Sigmoid colon (tissue), 7 donors: ENCODE data around the gene C19orf47. TPM values are rescaled to one million over a fixed set of nuclear protein-coding genes. Genes with fewer than 3 reads are reported as not detected.

Source experiments
- DNase-seq: peaks from one replicate; pipeline ENCODE4 v3.0.0-alpha.2; 2019
- H3K27ac ChIP-seq, 4 donors: fragments of 200-600 bp; sonication (generic); one replicate each; pipeline ENCODE4 v1.5.1; 2016 to 2019; ENCODE audit warnings: mild to moderate bottlenecking in 1 of 4
- H3K27me3 ChIP-seq, 3 donors: fragments of 200-600 bp; sonication (generic); one replicate each; pipeline ENCODE4 v1.5.1; 2019; ENCODE audit warnings: mild to moderate bottlenecking in 1 of 3
- H3K36me3 ChIP-seq, 4 donors: fragments of 200-600 bp; sonication (generic); one replicate each; pipeline ENCODE4 v1.5.1; 2016 to 2019
- H3K4me1 ChIP-seq, 4 donors: fragments of 200-600 bp; sonication (generic); one replicate each; pipeline ENCODE4 v1.5.1; 2017 to 2019
- H3K4me3 ChIP-seq, 4 donors: fragments of 200-600 bp; sonication (generic); one replicate each; pipeline ENCODE4 v1.5.1; 2017 to 2019; ENCODE audit warnings: mild to moderate bottlenecking in 2 of 4, moderate library complexity in 1 of 4
- H3K9me3 ChIP-seq, 4 donors: fragments of 200-600 bp in 3 of 4; sonication (generic) in 3 of 4; one replicate each; pipeline versions ENCODE4 v1.5.1 to v1.6.1; 2013 to 2019
- CTCF ChIP-seq, 4 experiments: fragments of 450-650 bp in 3 of 4; fragments of 200-600 bp in 1 of 4; IDR thresholded peaks; one replicate each; pipeline ENCODE4 v1.5.1; 2016 to 2019; ENCODE audit warnings: antibody characterized with exemption in 4 of 4, mild to moderate bottlenecking in 3 of 4, moderate library complexity in 2 of 4
- EP300 ChIP-seq, 4 donors: sonication (generic); formaldehyde crosslinking; IDR thresholded peaks; one replicate each; pipeline ENCODE4 v1.6.1; 2017; ENCODE audit warnings: antibody characterized with exemption in 4 of 4
- POLR2A ChIP-seq, 2 donors: fragments of 450-650 bp; IDR thresholded peaks; one replicate each; pipeline ENCODE4 v1.6.1; 2016; ENCODE audit warnings: antibody characterized with exemption in 2 of 2, mild to moderate bottlenecking in 2 of 2, moderate library complexity in 2 of 2
- POLR2AphosphoS5 ChIP-seq, 4 donors: sonication (generic); formaldehyde crosslinking; IDR thresholded peaks; one replicate each; pipeline ENCODE4 v1.6.1; 2017; ENCODE audit warnings: antibody characterized with exemption in 4 of 4
- WGBS, 2 donors: extraction: QIAGEN DNeasy Blood & Tissue Kit; methylation state at CpG; one replicate each; pipeline ENCODE4 v1.1.7; 2013; 5-methylcytosine and 5-hydroxymethylcytosine counted together
- intact Hi-C: fragments of 100-400 bp; cut with DNase I; formaldehyde crosslinking; loops from one replicate; pipeline ENCODE4 v1.15.1; 2023
- polyA plus RNA-seq, 3 donors: library from polyadenylated mRNA; stranded (reverse); fragments of 200-250 nt; gene quantifications; one replicate each; pipeline ENCODE4 v1.2.3, GENCODE V29; 2013
- total RNA-seq, 4 donors: library from RNA; depleted of rRNA; stranded (reverse); fragments of >200 nt; gene quantifications; one replicate each; pipeline ENCODE4 v1.1.0, GENCODE V29; 2016
- donor health status: healthy with polysubstance abuse.
- donor health status: Bipolar disorder and iron deficiency.
- donor health status: healthy.

C19orf47 gene
- total and polyA plus RNA-seq, 7 donors, result 7.9 to 16.7 (median 10.5) TPM

- DNase-seq, result no peak
- H3K4me3 ChIP-seq, result no peak overlapping the region
- peaks cover 13 to 80% (median 30%) of the 10 kb centered on the region in 4 donors for H3K36me3 ChIP-seq
- intact Hi-C loops, result loop anchor here (5.0 kb wide), 1 partner anchor 33 kb away; no protein-coding TSS in a partner anchor
- no peak overlapping the region for H3K27ac ChIP-seq
- WGBS, 2 donors, result 94 to 95% methylated on average over 12 of the region's 12 CpGs
- H3K9me3 ChIP-seq, result no peaks in the 10 kb centered on the region
- peaks cover 0 to 22% (median 18%) of the 10 kb centered on the region in 4 donors for H3K4me1 ChIP-seq
- H3K27me3 ChIP-seq, result no peaks in the 10 kb centered on the region
- TF ChIP-seq POLR2A (IDR thresholded peaks at IDR 0.05) (no peak), POLR2AphosphoS5 (IDR thresholded peaks at IDR 0.05) (no peak), CTCF (IDR thresholded peaks at IDR 0.05) (no peak), EP300 (IDR thresholded peaks at IDR 0.05) (no peak)
Observed at GRCh38 chr19:40369797-40370196, 21.6 kb upstream of the C19orf47 start.

- H3K9me3 ChIP-seq, result no peaks in the 10 kb centered on the region
- H3K27ac ChIP-seq, result no peak overlapping the region
- H3K4me1 ChIP-seq, result peaks cover 0 to 22% (median 18%) of the 10 kb centered on the region in 4 donors
- peaks cover 13 to 60% (median 21%) of the 10 kb centered on the region in 4 donors for H3K36me3 ChIP-seq
- intact Hi-C loops, result loop anchor here (5.0 kb wide), 1 partner anchor 34 kb away; no protein-coding TSS in a partner anchor
- DNase-seq, result no peak
- H3K4me3 ChIP-seq, result no peak overlapping the region
- 92% methylated on average over 16 of the region's 16 CpGs for WGBS, 2 donors
- H3K27me3 ChIP-seq, result no peaks in the 10 kb centered on the region
- TF ChIP-seq EP300 (IDR thresholded peaks at IDR 0.05), result no peak
Observed at GRCh38 chr19:40367577-40368434, 19.6 kb upstream of the C19orf47 start.

GRCh38 chr19:40366697-40367561, 18.7 kb upstream of the C19orf47 start:
- TF ChIP-seq POLR2A (IDR thresholded peaks at IDR 0.05) (no peak), EP300 (IDR thresholded peaks at IDR 0.05) (no peak), POLR2AphosphoS5 (IDR thresholded peaks at IDR 0.05) (no peak), CTCF (IDR thresholded peaks at IDR 0.05) (no peak)
- Histone ChIP-seq H3K9me3 (no peaks in the 10 kb centered on the region), H3K27me3 (no peaks in the 10 kb centered on the region), H3K36me3 (peaks cover 8 to 51% (median 16%) of the 10 kb centered on the region in 4 donors), H3K4me3 (peak overlapping the region in 2 of 4 donors; percentile 44 to 51), H3K27ac (peak overlapping the region in 1 of 4 donors; percentile 71), H3K4me1 (peaks cover 0 to 22% (median 18%) of the 10 kb centered on the region in 4 donors)
- no peak for DNase-seq
- 90 to 93% methylated on average over 27 of the region's 27 CpGs for WGBS, 2 donors
- intact Hi-C loops, result loop anchor here (5.0 kb wide), 1 partner anchor 35 kb away; no protein-coding TSS in a partner anchor

- Histone ChIP-seq H3K27ac (peak overlapping the region in 3 of 4 donors; percentile 38 to 71 (median 45)), H3K27me3 (no peaks in the 10 kb centered on the region), H3K9me3 (no peaks in the 10 kb centered on the region), H3K36me3 (peaks cover 4 to 42% (median 14%) of the 10 kb centered on the region in 4 donors), H3K4me3 (peak overlapping the region; percentile 21 to 51 (median 42)), H3K4me1 (peaks cover 0 to 22% (median 18%) of the 10 kb centered on the region in 4 donors)
- TF ChIP-seq CTCF (IDR thresholded peaks at IDR 0.05) (no peak), EP300 (IDR thresholded peaks at IDR 0.05) (no peak), POLR2AphosphoS5 (IDR thresholded peaks at IDR 0.05) (peak in 3 of 4 donors; percentile 15 to 42 (median 41))
- DNase-seq, result peak; percentile 84
- intact Hi-C loops, result loop anchor here (5.0 kb wide), 1 partner anchor 36 kb away; no protein-coding TSS in a partner anchor
- WGBS, 2 donors, result 23 to 64% methylated on average over 28 of the region's 28 CpGs
Observed at GRCh38 chr19:40365613-40366401, 17.6 kb upstream of the C19orf47 start.
